Amygdala (tissue), 56 donors: ENCODE data around the gene SFSWAP.
"Not testable (repeated sequence)": the region's sequence is repeated elsewhere in the genome, so short reads cannot be mapped to it uniquely, and the experiment has no call there.

ENCODE experiments used
- DNase-seq, 56 donors: peaks; one replicate each; lab custom pipeline; 2025; lab: John Stamatoyannopoulos, UW

SFSWAP gene

DNA sequence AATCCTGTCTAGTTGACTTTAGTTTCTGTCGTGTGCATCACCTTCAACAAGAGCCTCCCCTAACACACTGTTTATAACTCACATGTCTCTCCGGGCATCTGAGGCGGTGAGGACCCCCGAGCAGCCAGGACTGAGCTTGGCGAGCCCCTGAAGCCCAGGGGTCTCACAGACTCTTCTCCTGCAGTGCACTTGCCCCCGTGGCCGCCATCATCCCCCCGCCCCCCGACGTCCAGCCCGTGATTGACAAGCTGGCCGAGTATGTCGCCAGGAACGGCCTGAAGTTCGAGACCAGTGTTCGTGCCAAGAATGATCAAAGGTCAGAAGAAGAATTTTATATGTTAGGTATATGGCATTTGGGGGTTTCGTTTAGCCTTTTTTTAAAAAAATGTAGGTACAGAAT is 43.3 kb downstream of the SFSWAP start:
- no peak for DNase-seq

DNA sequence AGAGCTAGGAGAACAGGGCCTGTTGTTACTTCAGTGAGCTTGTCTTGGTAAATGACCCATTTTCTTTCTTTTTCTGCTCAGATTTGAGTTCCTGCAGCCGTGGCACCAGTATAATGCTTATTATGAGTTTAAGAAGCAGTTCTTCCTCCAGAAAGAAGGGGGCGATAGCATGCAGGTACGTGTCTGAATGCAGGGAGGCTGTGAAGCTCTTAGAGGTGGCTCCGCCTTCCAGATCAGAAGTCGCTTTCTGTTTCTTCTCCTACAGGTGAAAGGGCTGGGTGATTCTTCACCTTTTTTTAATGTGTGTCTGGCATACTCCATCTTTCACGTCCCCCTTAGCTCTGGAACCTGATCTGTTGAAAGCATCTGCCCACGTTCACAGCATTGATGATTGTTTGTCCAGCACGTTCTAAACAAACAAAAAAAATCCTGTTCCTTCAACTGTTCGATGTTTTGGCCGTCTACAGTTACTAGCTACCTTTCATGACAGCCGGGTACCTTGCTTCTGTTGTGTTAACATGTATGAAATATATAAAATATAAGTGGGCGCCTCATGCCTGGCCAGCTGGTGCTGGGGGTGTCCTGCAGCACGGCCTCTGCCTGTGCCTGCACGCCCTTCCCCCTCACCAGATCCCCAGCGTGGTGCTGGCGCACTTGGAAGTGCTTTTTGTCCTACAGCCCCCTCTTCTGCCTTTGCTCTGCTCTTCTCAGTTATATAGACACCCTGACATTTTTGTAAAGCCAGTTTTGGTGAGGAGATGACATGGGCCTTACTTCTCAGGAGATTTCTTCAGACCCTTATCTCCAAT is 44.6 kb downstream of the SFSWAP start:
- DNase-seq = no peak

GRCh38 chr12:131756441-131756840 is 45.6 kb downstream of the SFSWAP start:
- DNase-seq = no peak

- no peak for DNase-seq
Measured at GRCh38 chr12:131757111-131757510, 46.2 kb downstream of the SFSWAP start.

GRCh38 chr12:131758016-131758739 is 47.3 kb downstream of the SFSWAP start:
- peak in 1 of 56 donors; percentile 21 for DNase-seq

DNA sequence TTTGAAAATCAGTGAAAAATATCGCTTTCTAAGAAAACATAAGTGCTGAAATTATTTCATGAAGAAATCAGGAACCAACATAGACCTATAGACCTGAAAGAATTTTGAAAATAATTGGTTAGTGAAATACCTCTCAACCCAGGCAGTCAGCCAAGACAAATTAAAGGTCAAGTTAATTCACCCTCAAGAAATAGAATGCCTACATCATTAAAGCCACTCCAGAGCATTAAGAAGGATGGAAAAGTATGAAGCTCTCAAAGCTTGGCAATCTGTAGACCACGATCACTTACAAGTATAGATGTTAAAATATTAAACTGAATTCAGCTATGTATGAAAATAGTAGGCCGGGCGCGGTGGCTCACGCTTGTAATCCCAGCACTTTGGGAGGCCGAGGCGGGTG is 48.3 kb downstream of the SFSWAP start:
- no peak for DNase-seq

DNA sequence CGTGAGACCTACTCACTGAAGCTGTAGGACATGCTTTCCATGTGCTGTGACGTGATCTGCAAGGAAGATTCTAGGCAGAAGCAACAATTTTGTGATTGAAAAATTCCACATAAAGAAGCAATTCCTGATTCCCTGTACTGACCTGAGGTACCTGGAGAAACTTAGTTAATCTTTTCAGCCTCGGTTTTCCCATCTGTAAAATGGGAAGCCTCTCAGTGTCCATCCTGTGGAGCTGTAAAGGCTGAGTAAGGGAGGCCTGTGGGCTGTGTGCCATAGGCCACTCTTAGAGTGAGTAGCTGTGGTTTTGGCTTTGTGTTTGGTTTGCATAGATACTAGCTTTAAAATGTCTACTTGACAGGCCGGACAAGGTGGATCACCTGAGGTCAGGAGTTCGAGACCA is 50.7 kb downstream of the SFSWAP start:
- DNase-seq = no peak

- DNase-seq = peak in 3 of 56 donors; percentile 29 to 44 (median 36)
Measured at GRCh38 chr12:131764738-131765137, 53.8 kb downstream of the SFSWAP start.

DNA sequence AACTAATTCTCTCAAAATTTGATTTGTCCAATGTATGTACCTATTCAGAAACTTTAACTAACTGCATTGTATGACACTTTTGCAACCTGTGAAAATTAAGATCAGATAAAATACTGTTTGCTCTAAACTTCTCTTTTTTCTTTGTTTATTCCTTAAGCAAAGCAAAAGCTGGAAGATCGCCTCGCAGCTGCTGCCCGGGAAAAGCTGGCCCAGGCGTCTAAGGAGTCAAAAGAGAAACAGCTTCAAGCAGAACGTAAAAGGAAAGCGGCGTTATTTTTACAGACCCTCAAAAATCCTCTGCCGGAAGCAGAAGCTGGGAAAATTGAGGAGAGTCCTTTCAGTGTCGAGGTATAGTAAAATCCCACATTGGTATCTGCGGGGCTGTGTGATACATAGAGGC is 55.1 kb downstream of the SFSWAP start:
- DNase-seq = no peak

DNA sequence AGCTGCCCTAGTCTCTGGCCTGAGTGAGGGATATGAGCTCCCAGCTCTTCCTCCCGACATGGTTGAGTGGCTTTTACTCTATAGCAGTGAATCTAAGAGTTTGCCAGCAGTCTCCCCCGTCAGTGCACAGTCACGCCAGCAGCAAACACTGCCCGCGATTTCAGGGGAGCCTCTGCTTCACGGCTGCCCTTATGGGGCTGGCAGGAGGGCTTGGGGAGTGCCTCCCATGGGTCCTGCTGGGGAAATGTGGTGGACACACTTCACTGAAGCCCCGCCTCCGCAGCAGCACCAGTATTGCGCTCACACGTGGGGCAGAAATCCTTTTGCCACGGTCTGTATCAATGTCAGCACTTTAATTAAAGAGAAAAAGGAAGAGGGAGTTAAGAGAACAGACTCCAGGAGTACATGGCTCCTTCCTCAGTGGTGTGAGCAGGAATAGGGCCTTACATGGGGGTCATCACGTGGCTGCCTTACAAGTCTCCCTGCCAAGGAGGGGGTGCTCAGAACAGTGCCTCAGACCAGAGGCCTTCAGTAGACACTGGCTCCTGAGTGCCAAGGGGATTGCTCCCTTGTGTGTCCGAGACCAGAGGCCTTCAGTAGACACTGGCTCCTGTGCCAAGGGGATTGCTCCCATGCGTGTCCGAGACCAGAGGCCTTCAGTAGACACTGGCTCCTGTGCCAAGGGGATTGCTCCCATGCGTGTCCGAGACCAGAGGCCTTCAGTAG is 55.7 kb downstream of the SFSWAP start:
- DNase-seq = no peak

DNA sequence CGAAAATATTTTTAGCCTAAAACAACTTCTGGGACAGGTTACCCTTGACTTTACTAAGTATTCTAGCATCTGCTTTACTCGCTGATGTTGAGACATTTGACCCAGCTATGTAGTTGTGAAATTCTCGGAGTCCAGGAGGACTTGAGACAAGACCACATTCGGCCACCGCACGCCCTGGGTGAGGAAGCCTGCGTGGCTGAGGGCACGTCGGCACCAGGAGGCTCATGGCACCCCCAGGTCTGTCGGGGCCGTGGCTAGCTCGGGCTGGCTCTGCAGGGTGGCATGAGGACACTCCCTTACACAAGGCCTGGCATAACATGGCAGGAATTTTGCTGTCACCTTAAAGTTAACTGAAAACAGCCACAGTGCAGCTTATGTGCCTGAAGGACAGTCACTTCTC is 59.2 kb downstream of the SFSWAP start:
- no peak for DNase-seq

- DNase-seq = no peak
Measured at GRCh38 chr12:131771965-131772364, 61.1 kb downstream of the SFSWAP start.

GRCh38 chr12:131773582-131774221 is 62.8 kb downstream of the SFSWAP start:
- DNase-seq = no peak

GRCh38 chr12:131774576-131775391 is 63.9 kb downstream of the SFSWAP start:
- DNase-seq = no peak

GRCh38 chr12:131775392-131776236 is 64.7 kb downstream of the SFSWAP start:
- DNase-seq = no peak

DNA sequence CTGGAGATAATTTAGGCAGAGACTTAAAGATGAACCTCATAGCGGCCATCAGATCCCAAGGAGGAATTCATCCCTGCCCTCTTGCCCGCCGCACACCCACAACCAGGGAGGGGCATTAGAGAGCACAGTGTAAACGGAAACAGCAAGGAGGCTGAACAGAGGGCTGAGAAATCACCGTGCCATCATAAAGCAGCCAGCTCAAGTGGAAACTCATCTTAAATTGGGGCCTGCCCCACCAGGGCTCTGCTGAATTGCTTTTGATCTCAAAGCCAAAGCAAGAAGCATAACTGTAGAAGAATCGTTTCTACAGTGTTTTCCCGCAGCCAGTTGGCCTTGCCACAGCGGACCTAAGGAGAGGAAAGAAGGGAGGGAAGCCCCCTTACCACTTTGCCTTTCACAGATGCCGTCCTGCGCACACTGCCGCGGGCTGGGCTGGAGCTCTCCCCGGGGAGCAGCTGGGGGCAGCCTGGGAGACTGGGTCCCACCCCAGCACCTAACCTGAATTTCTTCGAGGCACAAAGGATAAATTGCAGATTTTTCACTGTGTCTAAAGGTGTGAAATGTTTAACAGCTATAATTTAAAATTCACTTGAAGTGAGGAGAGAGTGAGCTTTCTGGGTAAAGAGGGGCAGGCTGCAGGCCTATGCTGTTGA is 65.5 kb downstream of the SFSWAP start:
- no peak for DNase-seq

GRCh38 chr12:131777269-131777668 is 66.4 kb downstream of the SFSWAP start:
- not testable (repeated sequence) for DNase-seq

GRCh38 chr12:131779027-131779426 is 68.1 kb downstream of the SFSWAP start:
- no peak for DNase-seq
